ENCODE results near the gene LHX4. TPM values are rescaled to one million over a fixed set of nuclear protein-coding genes. Genes with fewer than 3 reads are reported as not detected.

LHX4 gene
- total and polyA plus RNA-seq, 9 of the 15 experiments (the other 6 are each of a cell fraction or from before 2014, with no cell fraction given): 0.01 to 0.11 (median 0.07) TPM; not detected in 5

- TF ChIP-seq ZBTB43 (CRISPR knock-in tag; IDR thresholded peaks at IDR 0.05) (no peak), RAD51 (IDR thresholded peaks at IDR 0.05; ENCODE audit: borderline replicate concordance, low read depth) (no peak), CGGBP1 (CRISPR knock-in tag; IDR thresholded peaks at IDR 0.05) (no peak), ZEB2 (IDR thresholded peaks at IDR 0.05) (no peak), ZBTB40 (IDR thresholded peaks at IDR 0.05) (no peak), ZBTB40 (CRISPR knock-in tag; IDR thresholded peaks at IDR 0.05) (no peak), AFF4 (CRISPR knock-in tag; IDR thresholded peaks at IDR 0.05) (no peak)
Measured at GRCh38 chr1:180267211-180267561, 37.1 kb downstream of the LHX4 start (continued).

Measured in K562 (cell line).